Measurements from ENCODE around the gene ASCC2. TPM values are rescaled to one million over a fixed set of nuclear protein-coding genes. Genes with fewer than 3 reads are reported as not detected.
"Not testable (repeated sequence)": the region's sequence is repeated elsewhere in the genome, so short reads cannot be mapped to it uniquely, and the experiment has no call there.

ASCC2 gene
- total RNA-seq, 2 experiments from 2014 or later: 86.5 to 91.4 TPM

- ATAC-seq: no peak
- DNase-seq: no peak
- H3K27ac Mint-ChIP-seq: peak overlapping the region; percentile 6
- H3K36me3 Mint-ChIP-seq (ENCODE audit: low read depth): peaks cover 46% of the 10 kb centered on the region
- H3K27me3 Mint-ChIP-seq (ENCODE audit: low read depth): no peaks in the 10 kb centered on the region
- H3K4me3 Mint-ChIP-seq: no peak overlapping the region
- CTCF ChIA-PET: no interaction called here
- POLR2A ChIA-PET: interaction anchor here (0.7 to 1.7 kb wide), 2 partner anchors 10 to 182 kb away, joined by 3 to 7 read pairs; no protein-coding TSS in a partner anchor
- H3K9me3 Mint-ChIP-seq (ENCODE audit: insufficient read depth): no peaks in the 10 kb centered on the region
- H3K4me1 Mint-ChIP-seq (ENCODE audit: low read depth): peaks cover 26% of the 10 kb centered on the region
Measured at GRCh38 chr22:29831186-29831921, 6.7 kb downstream of the ASCC2 start.

GRCh38 chr22:29830585-29830984 is 7.5 kb downstream of the ASCC2 start:
- H3K27ac Mint-ChIP-seq: peak overlapping the region; percentile 8
- DNase-seq (no peak), ATAC-seq (no peak)

GRCh38 chr22:29827726-29828125 is 10.3 kb downstream of the ASCC2 start:
- H3K27ac Mint-ChIP-seq: not testable (repeated sequence)

More at GRCh38 chr22:29830585-29830984, 7.5 kb downstream of the ASCC2 start:
- Mint-ChIP-seq H3K4me1 (ENCODE audit: low read depth) (peaks cover 19% of the 10 kb centered on the region), H3K27me3 (ENCODE audit: low read depth) (no peaks in the 10 kb centered on the region), H3K4me3 (no peak overlapping the region), H3K36me3 (ENCODE audit: low read depth) (peaks cover 43% of the 10 kb centered on the region), H3K9me3 (ENCODE audit: insufficient read depth) (no peaks in the 10 kb centered on the region)
- POLR2A ChIA-PET: interaction anchor here (0.7 kb wide), 1 partner anchor 182 kb away, joined by 3 read pairs; no protein-coding TSS in a partner anchor
- CTCF ChIA-PET: no interaction called here

GRCh38 chr22:29827091-29827490 is 11.0 kb downstream of the ASCC2 start:
- no peaks in the 10 kb centered on the region for H3K27me3 Mint-ChIP-seq (ENCODE audit: low read depth)
- no peak for ATAC-seq
- no peak overlapping the region for H3K27ac Mint-ChIP-seq
- peaks cover 50% of the 10 kb centered on the region for H3K36me3 Mint-ChIP-seq (ENCODE audit: low read depth)
- ChIA-PET POLR2A (no interaction called here), CTCF (no interaction called here)
- no peak overlapping the region for H3K4me3 Mint-ChIP-seq
- DNase-seq: no peak
- peaks cover 13% of the 10 kb centered on the region for H3K4me1 Mint-ChIP-seq (ENCODE audit: low read depth)
- no peaks in the 10 kb centered on the region for H3K9me3 Mint-ChIP-seq (ENCODE audit: insufficient read depth)

More at GRCh38 chr22:29827726-29828125, 10.3 kb downstream of the ASCC2 start:
- H3K27me3 Mint-ChIP-seq (ENCODE audit: low read depth); CTCF ChIA-PET; ATAC-seq; H3K9me3 Mint-ChIP-seq (ENCODE audit: insufficient read depth); H3K4me3 Mint-ChIP-seq; DNase-seq: not testable (repeated sequence)
- Mint-ChIP-seq H3K36me3 (ENCODE audit: low read depth) (peaks cover 49% of the 10 kb centered on the region), H3K4me1 (ENCODE audit: low read depth) (peaks cover 11% of the 10 kb centered on the region)
- POLR2A ChIA-PET: interaction anchor here (1.0 kb wide), 1 partner anchor 11 kb away, joined by 3 read pairs; the partner anchor contains the start of gene ASCC2

GRCh38 chr22:29825578-29825977 is 12.5 kb downstream of the ASCC2 start:
- POLR2A ChIA-PET: no interaction called here
- peaks cover 50% of the 10 kb centered on the region for H3K36me3 Mint-ChIP-seq (ENCODE audit: low read depth)

GRCh38 chr22:29824677-29825076 is 13.4 kb downstream of the ASCC2 start:
- CTCF ChIA-PET: interaction anchor here (1.0 kb wide), 1 partner anchor 181 kb away, joined by 3 read pairs; no protein-coding TSS in a partner anchor
- Mint-ChIP-seq H3K9me3 (ENCODE audit: insufficient read depth) (no peaks in the 10 kb centered on the region), H3K4me3 (no peak overlapping the region), H3K36me3 (ENCODE audit: low read depth) (peaks cover 44% of the 10 kb centered on the region), H3K27ac (no peak overlapping the region), H3K27me3 (ENCODE audit: low read depth) (no peaks in the 10 kb centered on the region), H3K4me1 (ENCODE audit: low read depth) (peaks cover 16% of the 10 kb centered on the region)
- POLR2A ChIA-PET: no interaction called here
- no peak for ATAC-seq
- no peak for DNase-seq

More at GRCh38 chr22:29825578-29825977, 12.5 kb downstream of the ASCC2 start:
- DNase-seq: no peak
- Mint-ChIP-seq H3K27me3 (ENCODE audit: low read depth) (no peaks in the 10 kb centered on the region), H3K27ac (no peak overlapping the region), H3K9me3 (ENCODE audit: insufficient read depth) (no peaks in the 10 kb centered on the region), H3K4me1 (ENCODE audit: low read depth) (peaks cover 16% of the 10 kb centered on the region), H3K4me3 (no peak overlapping the region)
- no peak for ATAC-seq
- CTCF ChIA-PET: no interaction called here

- ATAC-seq: peak; percentile 77
- POLR2A ChIA-PET: interaction anchor here (1.0 to 1.7 kb wide), 3 partner anchors 10 to 55 kb away, joined by 3 to 7 read pairs (median 5); partner anchors contain the start of genes ASCC2 and ZMAT5
Measured at GRCh38 chr22:29821291-29822016, 16.6 kb downstream of the ASCC2 start.

GRCh38 chr22:29820961-29821290 is 17.1 kb downstream of the ASCC2 start:
- H3K4me3 Mint-ChIP-seq: no peak overlapping the region
- POLR2A ChIA-PET: interaction anchor here (1.0 to 1.7 kb wide), 3 partner anchors 11 to 54 kb away, joined by 3 to 7 read pairs (median 5); partner anchors contain the start of genes ASCC2 and ZMAT5
- peaks cover 16% of the 10 kb centered on the region for H3K4me1 Mint-ChIP-seq (ENCODE audit: low read depth)

More at GRCh38 chr22:29821291-29822016, 16.6 kb downstream of the ASCC2 start:
- peak; percentile 63 for DNase-seq
- Mint-ChIP-seq H3K9me3 (ENCODE audit: insufficient read depth) (no peaks in the 10 kb centered on the region), H3K27ac (peak overlapping the region; percentile 80), H3K36me3 (ENCODE audit: low read depth) (peaks cover 62% of the 10 kb centered on the region), H3K4me3 (no peak overlapping the region), H3K27me3 (ENCODE audit: low read depth) (no peaks in the 10 kb centered on the region), H3K4me1 (ENCODE audit: low read depth) (peaks cover 16% of the 10 kb centered on the region)
- CTCF ChIA-PET: interaction anchor here (0.6 to 1.5 kb wide), 8 partner anchors 10 to 265 kb away, joined by 3 to 5 read pairs (median 4); no protein-coding TSS in a partner anchor

GRCh38 chr22:29819501-29819900 is 18.6 kb downstream of the ASCC2 start:
- H3K36me3 Mint-ChIP-seq (ENCODE audit: low read depth): peaks cover 64% of the 10 kb centered on the region
- CTCF ChIA-PET: no interaction called here

More at GRCh38 chr22:29820961-29821290, 17.1 kb downstream of the ASCC2 start:
- H3K36me3 Mint-ChIP-seq (ENCODE audit: low read depth): peaks cover 65% of the 10 kb centered on the region
- CTCF ChIA-PET: interaction anchor here (1.1 to 1.5 kb wide), 6 partner anchors 9 to 265 kb away, joined by 3 to 5 read pairs (median 4); no protein-coding TSS in a partner anchor
- H3K27me3 Mint-ChIP-seq (ENCODE audit: low read depth): no peaks in the 10 kb centered on the region
- H3K27ac Mint-ChIP-seq: peak overlapping the region; percentile 80
- H3K9me3 Mint-ChIP-seq (ENCODE audit: insufficient read depth): no peaks in the 10 kb centered on the region
- no peak for DNase-seq
- no peak for ATAC-seq

GRCh38 chr22:29817724-29818123 is 20.4 kb downstream of the ASCC2 start:
- Mint-ChIP-seq H3K36me3 (ENCODE audit: low read depth) (peaks cover 64% of the 10 kb centered on the region), H3K27ac (no peak overlapping the region), H3K27me3 (ENCODE audit: low read depth) (no peaks in the 10 kb centered on the region), H3K4me3 (no peak overlapping the region), H3K9me3 (ENCODE audit: insufficient read depth) (no peaks in the 10 kb centered on the region), H3K4me1 (ENCODE audit: low read depth) (peaks cover 16% of the 10 kb centered on the region)
- DNase-seq: no peak
- CTCF ChIA-PET: interaction anchor here (1.6 kb wide), 1 partner anchor 188 kb away, joined by 5 read pairs; no protein-coding TSS in a partner anchor
- POLR2A ChIA-PET: no interaction called here
- ATAC-seq: no peak

More at GRCh38 chr22:29819501-29819900, 18.6 kb downstream of the ASCC2 start:
- no peaks in the 10 kb centered on the region for H3K9me3 Mint-ChIP-seq (ENCODE audit: insufficient read depth)
- H3K4me1 Mint-ChIP-seq (ENCODE audit: low read depth): peaks cover 16% of the 10 kb centered on the region
- H3K27ac Mint-ChIP-seq: no peak overlapping the region
- ATAC-seq (no peak), DNase-seq (no peak)
- no peak overlapping the region for H3K4me3 Mint-ChIP-seq
- no peaks in the 10 kb centered on the region for H3K27me3 Mint-ChIP-seq (ENCODE audit: low read depth)
- POLR2A ChIA-PET: interaction anchor here (1.7 kb wide), 1 partner anchor 18 kb away, joined by 5 read pairs; the partner anchor contains the start of gene ASCC2

GRCh38 chr22:29816980-29817379 is 21.1 kb downstream of the ASCC2 start:
- Mint-ChIP-seq H3K9me3 (ENCODE audit: insufficient read depth) (no peaks in the 10 kb centered on the region), H3K27ac (no peak overlapping the region), H3K27me3 (ENCODE audit: low read depth) (no peaks in the 10 kb centered on the region), H3K36me3 (ENCODE audit: low read depth) (peaks cover 66% of the 10 kb centered on the region), H3K4me3 (no peak overlapping the region), H3K4me1 (ENCODE audit: low read depth) (peaks cover 11% of the 10 kb centered on the region)
- ChIA-PET CTCF (interaction anchor here (1.6 kb wide), 1 partner anchor 188 kb away, joined by 5 read pairs; no protein-coding TSS in a partner anchor), POLR2A (no interaction called here)
- DNase-seq: no peak
- ATAC-seq: no peak
